AG04449 (cell line): Measurements from ENCODE around the gene ELF1.
"Not testable (repeated sequence)": the region's sequence is repeated elsewhere in the genome, so short reads cannot be mapped to it uniquely, and the experiment has no call there.

Experiments used
- CTCF ChIA-PET: fragments of 350-600 bp; formaldehyde crosslinking; extraction: SDS; loops from one replicate; lab custom pipeline; 2021; ENCODE audit warnings: antibody characterized with exemption; lab: Yijun Ruan, JAX
- POLR2A ChIA-PET: fragments of 400-600, 350-600 bp; formaldehyde crosslinking; extraction: SDS; loops from one replicate; lab custom pipeline; 2020; ENCODE audit warnings: antibody characterized with exemption, inconsistent platforms; lab: Yijun Ruan, JAX
- DNase-seq: peaks from one replicate; pipeline ENCODE4 v3.0.0-alpha.2; 2010; ENCODE audit warnings: low read depth, low spot score
- H3K4me3 ChIP-seq: 2 replicates; pipeline ENCODE4 v1.5.1; 2011; ENCODE audit warnings: low read depth, mild to moderate bottlenecking, control low read depth, low read length
- CTCF ChIP-seq: IDR thresholded peaks from one replicate; pipeline ENCODE4 v1.5.1; 2011; ENCODE audit warnings: mild to moderate bottlenecking, moderate library complexity, low read length, control low read depth, inconsistent platforms; ENCODE audit not compliant: insufficient read depth; ENCODE audit errors: missing control alignments

ELF1 gene

GRCh38 chr13:40908546-40908945 is 110.6 kb downstream of the ELF1 start:
- H3K4me3 ChIP-seq: no peak overlapping the region
- CTCF ChIA-PET: interaction anchor here (2.9 kb wide), 1 partner anchor 13 kb away, joined by 12 read pairs; no protein-coding TSS in a partner anchor
- no peak for TF ChIP-seq CTCF
- no peak for DNase-seq
- POLR2A ChIA-PET: no interaction called here

GRCh38 chr13:40901032-40901431 is 118.1 kb downstream of the ELF1 start:
- CTCF ChIA-PET, H3K4me3 ChIP-seq, POLR2A ChIA-PET, DNase-seq: not testable (repeated sequence)

- DNase-seq, H3K4me3 ChIP-seq, POLR2A ChIA-PET, CTCF ChIA-PET: not testable (repeated sequence)
Measured at GRCh38 chr13:40900568-40900967, 118.5 kb downstream of the ELF1 start.

GRCh38 chr13:40897053-40897452 is 122.1 kb downstream of the ELF1 start:
- TF ChIP-seq CTCF: no peak
- no peak overlapping the region for H3K4me3 ChIP-seq
- CTCF ChIA-PET: no interaction called here
- POLR2A ChIA-PET: no interaction called here
- DNase-seq: no peak

- no peak overlapping the region for H3K4me3 ChIP-seq
- no peak for TF ChIP-seq CTCF
- ChIA-PET CTCF (interaction anchor here (1.3 kb wide), 1 partner anchor 81 kb away, joined by 3 read pairs; no protein-coding TSS in a partner anchor), POLR2A (no interaction called here)
- no peak for DNase-seq
Measured at GRCh38 chr13:40895227-40896184, 123.6 kb downstream of the ELF1 start.

- H3K4me3 ChIP-seq, CTCF ChIA-PET, POLR2A ChIA-PET, DNase-seq: not testable (repeated sequence)
Measured at GRCh38 chr13:40893573-40893972, 125.5 kb downstream of the ELF1 start.

GRCh38 chr13:40886017-40886416 is 133.1 kb downstream of the ELF1 start:
- TF ChIP-seq CTCF: no peak
- no peak overlapping the region for H3K4me3 ChIP-seq
- POLR2A ChIA-PET: no interaction called here
- no peak for DNase-seq
- CTCF ChIA-PET: no interaction called here

GRCh38 chr13:40884175-40884574 is 134.9 kb downstream of the ELF1 start:
- CTCF ChIA-PET, DNase-seq, H3K4me3 ChIP-seq, POLR2A ChIA-PET: not testable (repeated sequence)
